ENCODE data around the gene PPM1H.

PPM1H gene

GRCh38 chr12:62976110-62976662, 41.2 kb upstream of the PPM1H start:
- TF ChIP-seq TEAD4 (IDR thresholded peaks at IDR 0.05) (no peak), TCF12 (IDR thresholded peaks at IDR 0.05; ENCODE audit: low read depth) (no peak)

GRCh38 chr12:62971769-62972525, 37.0 kb upstream of the PPM1H start:
- TF ChIP-seq MAX (IDR thresholded peaks at IDR 0.05) (no peak), CREB1 (IDR thresholded peaks at IDR 0.05; ENCODE audit: low read depth) (no peak), USF1 (IDR thresholded peaks at IDR 0.05) (no peak), FOXM1 (IDR thresholded peaks at IDR 0.05; ENCODE audit: borderline replicate concordance, low read depth) (no peak), TAF1 (IDR thresholded peaks at IDR 0.05; ENCODE audit: low read depth) (no peak), EP300 (IDR thresholded peaks at IDR 0.05; ENCODE audit: borderline replicate concordance) (no peak), ZBTB7A (IDR thresholded peaks at IDR 0.05; ENCODE audit: low read depth) (no peak)

- TF ChIP-seq REST (IDR thresholded peaks at IDR 0.05; ENCODE audit: low read depth) (no peak), TEAD4 (IDR thresholded peaks at IDR 0.05) (no peak), USF1 (IDR thresholded peaks at IDR 0.05) (no peak), ZBTB7A (IDR thresholded peaks at IDR 0.05; ENCODE audit: low read depth) (no peak), TCF12 (IDR thresholded peaks at IDR 0.05; ENCODE audit: low read depth) (no peak), MAX (IDR thresholded peaks at IDR 0.05) (no peak), TAF1 (IDR thresholded peaks at IDR 0.05; ENCODE audit: low read depth) (no peak), EP300 (IDR thresholded peaks at IDR 0.05; ENCODE audit: borderline replicate concordance) (no peak), FOXM1 (IDR thresholded peaks at IDR 0.05; ENCODE audit: borderline replicate concordance, low read depth) (no peak), EGR1 (IDR thresholded peaks at IDR 0.05) (no peak), CEBPB (IDR thresholded peaks at IDR 0.05) (no peak), YY1 (IDR thresholded peaks at IDR 0.05; ENCODE audit: low read depth) (no peak), NFIC (IDR thresholded peaks at IDR 0.05) (no peak), RAD21 (IDR thresholded peaks at IDR 0.05; ENCODE audit: low read depth) (no peak), CREB1 (IDR thresholded peaks at IDR 0.05; ENCODE audit: low read depth) (no peak)
These were observed 34.7 kb upstream of the PPM1H start for GRCh38 chr12:62969695-62970094.

- TF ChIP-seq USF1 (IDR thresholded peaks at IDR 0.05) (no peak), FOXM1 (IDR thresholded peaks at IDR 0.05; ENCODE audit: borderline replicate concordance, low read depth) (no peak), YY1 (IDR thresholded peaks at IDR 0.05; ENCODE audit: low read depth) (no peak), ZBTB7A (IDR thresholded peaks at IDR 0.05; ENCODE audit: low read depth) (no peak), TEAD4 (IDR thresholded peaks at IDR 0.05) (no peak), EGR1 (IDR thresholded peaks at IDR 0.05) (no peak), NFIC (IDR thresholded peaks at IDR 0.05) (no peak), CEBPB (IDR thresholded peaks at IDR 0.05) (no peak), EP300 (IDR thresholded peaks at IDR 0.05; ENCODE audit: borderline replicate concordance) (no peak), RAD21 (IDR thresholded peaks at IDR 0.05; ENCODE audit: low read depth) (no peak), TCF12 (IDR thresholded peaks at IDR 0.05; ENCODE audit: low read depth) (no peak), CREB1 (IDR thresholded peaks at IDR 0.05; ENCODE audit: low read depth) (no peak), MAX (IDR thresholded peaks at IDR 0.05) (no peak), REST (IDR thresholded peaks at IDR 0.05; ENCODE audit: low read depth) (no peak), TAF1 (IDR thresholded peaks at IDR 0.05; ENCODE audit: low read depth) (no peak)
These were observed 32.8 kb upstream of the PPM1H start for GRCh38 chr12:62967701-62968100.

- TF ChIP-seq FOXM1 (IDR thresholded peaks at IDR 0.05; ENCODE audit: borderline replicate concordance, low read depth) (no peak), USF1 (IDR thresholded peaks at IDR 0.05) (no peak), MAX (IDR thresholded peaks at IDR 0.05) (no peak), YY1 (IDR thresholded peaks at IDR 0.05; ENCODE audit: low read depth) (no peak), RAD21 (IDR thresholded peaks at IDR 0.05; ENCODE audit: low read depth) (no peak), TAF1 (IDR thresholded peaks at IDR 0.05; ENCODE audit: low read depth) (no peak), EGR1 (IDR thresholded peaks at IDR 0.05) (no peak), ZBTB7A (IDR thresholded peaks at IDR 0.05; ENCODE audit: low read depth) (no peak), REST (IDR thresholded peaks at IDR 0.05; ENCODE audit: low read depth) (no peak), TCF12 (IDR thresholded peaks at IDR 0.05; ENCODE audit: low read depth) (no peak), CEBPB (IDR thresholded peaks at IDR 0.05) (no peak)
These were observed 32.1 kb upstream of the PPM1H start for GRCh38 chr12:62966990-62967506.

Data from Ishikawa (cell line).